HL-60 (cell line): ENCODE measurements around the gene TMEM14C.

ENCODE experiments used
- CTCF ChIP-seq: IDR thresholded peaks from one replicate; pipeline ENCODE4 v1.5.1; 2011; ENCODE audit warnings: low read length, control low read depth, inconsistent platforms; ENCODE audit not compliant: insufficient read depth
- REST ChIP-seq: IDR thresholded peaks from 2 replicates; pipeline ENCODE4 v1.6.1; 2012; ENCODE audit warnings: low read depth; ENCODE audit not compliant: insufficient replicate concordance

DNA sequence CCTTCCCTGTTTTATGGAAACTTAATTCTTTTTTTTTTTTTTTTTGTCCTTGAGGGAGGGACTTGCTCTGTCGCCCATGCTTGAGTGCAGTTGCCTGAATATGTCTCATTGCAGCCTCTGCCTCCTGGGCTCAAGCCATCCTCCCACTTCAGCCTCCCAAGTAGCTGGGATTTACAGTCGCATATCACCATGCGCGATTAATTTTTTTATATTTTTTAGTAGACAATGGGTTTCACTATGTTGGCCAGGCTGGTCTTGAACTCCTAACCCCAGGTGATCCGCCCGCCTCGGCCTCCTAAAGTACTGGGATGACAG is 654 bp downstream of the TMEM14C start:
- TF ChIP-seq CTCF (no peak), REST (no peak)
